Fibroblast of gingiva (primary cell): ENCODE data around the gene HOXA3.

Experiments used
- DNase-seq: peaks from one replicate; pipeline ENCODE4 v3.0.0-alpha.2; 2011; ENCODE audit warnings: low read depth

The HOXA3 gene

GRCh38 chr7:27189295-27189996 lies 37.1 kb upstream of the HOXA3 start:
- DNase-seq: no peak

GRCh38 chr7:27188386-27189294 lies 36.3 kb upstream of the HOXA3 start:
- DNase-seq: no peak

- no peak for DNase-seq
These were observed 35.3 kb upstream of the HOXA3 start for GRCh38 chr7:27187475-27188385.

- no peak for DNase-seq
These were observed 34.5 kb upstream of the HOXA3 start for GRCh38 chr7:27186668-27187474.

- no peak for DNase-seq
These were observed 33.7 kb upstream of the HOXA3 start for GRCh38 chr7:27185854-27186667.

GRCh38 chr7:27185013-27185853 lies 32.9 kb upstream of the HOXA3 start, which contains the start of gene HOXA11:
HOXA11 (minus strand) TSS chr7:27185232; CDS start chr7:27185144, 88 bp downstream.
- no peak for DNase-seq

- DNase-seq: peak; percentile 10
These were observed 32.1 kb upstream of the HOXA3 start for GRCh38 chr7:27184337-27185012.

GRCh38 chr7:27183682-27184336 lies 31.4 kb upstream of the HOXA3 start:
- no peak for DNase-seq

GRCh38 chr7:27182861-27183681 lies 30.7 kb upstream of the HOXA3 start:
- no peak for DNase-seq

- no peak for DNase-seq
These were observed 30.0 kb upstream of the HOXA3 start for GRCh38 chr7:27182285-27182841.

- DNase-seq: no peak
These were observed 29.5 kb upstream of the HOXA3 start for GRCh38 chr7:27181795-27182275.

- DNase-seq: no peak
These were observed 28.3 kb upstream of the HOXA3 start for GRCh38 chr7:27180431-27181420.

GRCh38 chr7:27179503-27180430 lies 27.4 kb upstream of the HOXA3 start:
- peak; percentile 20 for DNase-seq

GRCh38 chr7:27179030-27179429 lies 26.6 kb upstream of the HOXA3 start:
- DNase-seq: no peak

- DNase-seq: no peak
These were observed 26.0 kb upstream of the HOXA3 start for GRCh38 chr7:27178366-27178765.
